H1 (cell line): ENCODE measurements around the gene ARHGEF10L. TPM values are rescaled to one million over a fixed set of nuclear protein-coding genes. Genes with fewer than 3 reads are reported as not detected.

ENCODE experiments used
- CTCF ChIA-PET: fragments of 300-600 bp; sonication (Branson Sonifier 250); formaldehyde crosslinking; loops from one replicate; lab custom pipeline; 2021; ENCODE audit not compliant: partially characterized antibody; lab: Charles Lee
- POLR2A ChIA-PET: fragments of 300-600 bp; sonication (Branson Sonifier 250); formaldehyde crosslinking; loops from one replicate; lab custom pipeline; 2021; ENCODE audit warnings: inconsistent platforms; ENCODE audit not compliant: partially characterized antibody; lab: Charles Lee
- DNase-seq, 2 experiments: peaks; one replicate each; pipeline versions ENCODE4 v3.0.0 to v3.0.0-alpha.2; 2010 to 2022; ENCODE audit warnings: low spot score in 2 of 2, low read depth in 1 of 2, mixed read lengths in 1 of 2
- FAIRE-seq: peaks from 2 replicates; lab custom pipeline; 2011; peaks lifted over from hg19 to GRCh38; lab: Jason Lieb, UNC
- H2AFZ ChIP-seq: 2 replicates; pipeline ENCODE4 v1.8.1; 2012; ENCODE audit warnings: low read length, inconsistent platforms
- H2AK5ac ChIP-seq: 2 replicates; pipeline ENCODE4 v1.6.1; 2013; ENCODE audit warnings: low read depth, low read length
- H2BK120ac ChIP-seq: replicated peaks from 2 replicates; pipeline ENCODE3; 2013; ENCODE audit warnings: low read depth, low read length, inconsistent platforms
- H2BK12ac ChIP-seq: 2 replicates; pipeline ENCODE4 v1.6.1; 2013; ENCODE audit warnings: low read depth, low read length
- H2BK15ac ChIP-seq: 2 replicates; pipeline ENCODE4 v1.6.1; 2013; ENCODE audit warnings: low read length
- H2BK20ac ChIP-seq: 2 replicates; pipeline ENCODE4 v1.6.1; 2013; ENCODE audit warnings: low read length
- H2BK5ac ChIP-seq: 2 replicates; pipeline ENCODE4 v1.6.1; 2013; ENCODE audit warnings: low read depth, low read length
- H3K14ac ChIP-seq: 2 replicates; pipeline ENCODE4 v1.6.1; 2013; ENCODE audit warnings: inconsistent platforms; ENCODE audit not compliant: insufficient read length
- H3K18ac ChIP-seq: 2 replicates; pipeline ENCODE4 v1.6.1; 2013; ENCODE audit warnings: low read length; ENCODE audit errors: extremely low read depth
- H3K23ac ChIP-seq: 2 replicates; pipeline ENCODE4 v1.6.1; 2013; ENCODE audit warnings: inconsistent platforms; ENCODE audit not compliant: insufficient read length
- H3K23me2 ChIP-seq: 2 replicates; pipeline ENCODE4 v1.6.1; 2013; ENCODE audit warnings: low read depth, low read length
- H3K27ac ChIP-seq: 2 replicates; pipeline ENCODE4 v1.6.1; 2011; ENCODE audit warnings: low read depth, low read length, inconsistent platforms
- H3K27me3 ChIP-seq, 4 experiments: replicated peaks in 1 of 4; 1 replicate in 1 of 4; 2 replicates in 3 of 4; pipeline versions ENCODE4 v1.6.1 to v1.8.1; 2011 to 2013; ENCODE audit warnings: low read length in 3 of 4, mild to moderate bottlenecking in 3 of 4, inconsistent platforms in 2 of 4, mixed read lengths in 2 of 4, moderate library complexity in 1 of 4; ENCODE audit not compliant: control insufficient read depth in 3 of 4, insufficient read depth in 3 of 4; ENCODE audit errors: extremely low read depth in 1 of 4
- H3K36me3 ChIP-seq, 4 experiments: 2 replicates each; pipeline versions ENCODE4 v1.6.1 to v1.8.1; 2011 to 2013; ENCODE audit warnings: mild to moderate bottlenecking in 4 of 4, low read length in 3 of 4, moderate library complexity in 2 of 4, control low read depth in 1 of 4, inconsistent platforms in 1 of 4; ENCODE audit not compliant: insufficient read depth in 4 of 4, control insufficient read depth in 2 of 4
- H3K4ac ChIP-seq: replicated peaks from 2 replicates; pipeline ENCODE3; 2013; ENCODE audit warnings: low read length, low read depth, mixed read lengths, inconsistent platforms; ENCODE audit not compliant: insufficient read length
- H3K4me1 ChIP-seq, 4 experiments: replicated peaks in 1 of 4; 1 replicate in 1 of 4; 2 replicates in 3 of 4; pipeline versions ENCODE4 v1.6.1 to v1.8.1; 2011 to 2013; ENCODE audit warnings: low read length in 3 of 4, inconsistent platforms in 2 of 4, mixed read lengths in 1 of 4; ENCODE audit not compliant: insufficient read depth in 4 of 4, control insufficient read depth in 3 of 4
- H3K4me2 ChIP-seq, 2 experiments: 2 replicates each; pipeline versions ENCODE4 v1.6.1 to v1.8.1; 2011 to 2013; ENCODE audit warnings: low read depth in 2 of 2, low read length in 2 of 2, control low read depth in 1 of 2, inconsistent platforms in 1 of 2, mild to moderate bottlenecking in 1 of 2; ENCODE audit not compliant: insufficient read depth in 1 of 2
- H3K4me3 ChIP-seq, 4 experiments: fragments of 200-600, 300-600 bp in 1 of 4; sonication (generic), shearing (Covaris generic), sonication (Bioruptor Twin) in 1 of 4; 2 replicates each; pipeline versions ENCODE4 v1.5.1 to v1.8.1; 2011 to 2016; ENCODE audit warnings: low read length in 4 of 4, low read depth in 3 of 4, control low read depth in 2 of 4, inconsistent platforms in 2 of 4, mild to moderate bottlenecking in 2 of 4, mixed read lengths in 1 of 4, moderate library complexity in 1 of 4; ENCODE audit not compliant: insufficient read depth in 2 of 4; ENCODE audit errors: extremely low read depth in 1 of 4
- H3K56ac ChIP-seq: replicated peaks from 2 replicates; pipeline ENCODE3; 2013; ENCODE audit warnings: low read depth, mild to moderate bottlenecking, mixed read lengths, low read length, inconsistent platforms; ENCODE audit not compliant: insufficient read length
- H3K79me1 ChIP-seq: 2 replicates; pipeline ENCODE4 v1.6.1; 2013; ENCODE audit warnings: low read depth, low read length, control low read depth
- H3K79me2 ChIP-seq, 2 experiments: 2 replicates each; pipeline versions ENCODE4 v1.6.1 to v1.8.1; 2012 to 2013; ENCODE audit warnings: low read length in 2 of 2, mild to moderate bottlenecking in 2 of 2, inconsistent platforms in 1 of 2; ENCODE audit not compliant: insufficient read depth in 2 of 2, control insufficient read depth in 1 of 2
- H3K9ac ChIP-seq, 4 experiments: replicated peaks in 1 of 4; 1 replicate in 1 of 4; 2 replicates in 3 of 4; pipeline versions ENCODE4 v1.6.1 to v1.8.1; 2011 to 2013; ENCODE audit warnings: low read depth in 3 of 4, low read length in 3 of 4, control low read depth in 2 of 4, mild to moderate bottlenecking in 2 of 4, moderate library complexity in 2 of 4, inconsistent platforms in 1 of 4; ENCODE audit errors: extremely low read depth in 1 of 4
- H3K9me3 ChIP-seq, 2 experiments: 2 replicates each; pipeline versions ENCODE4 v1.6.1 to v1.8.1; 2012 to 2013; ENCODE audit warnings: mild to moderate bottlenecking in 2 of 2, moderate library complexity in 2 of 2, control low read depth in 1 of 2, inconsistent platforms in 1 of 2, low read depth in 1 of 2, low read length in 1 of 2, mixed read lengths in 1 of 2; ENCODE audit not compliant: insufficient read depth in 2 of 2
- H4K20me1 ChIP-seq, 2 experiments: replicated peaks in 1 of 2; 2 replicates each; pipeline versions ENCODE3 to v1.8.1; 2011 to 2013; ENCODE audit warnings: inconsistent platforms in 2 of 2, low read length in 2 of 2, mild to moderate bottlenecking in 1 of 2; ENCODE audit not compliant: insufficient read depth in 2 of 2, control insufficient read depth in 1 of 2
- H4K5ac ChIP-seq: 2 replicates; pipeline ENCODE4 v1.6.1; 2013; ENCODE audit warnings: low read length, low read depth, mixed read lengths, inconsistent platforms; ENCODE audit not compliant: insufficient read length
- H4K8ac ChIP-seq: 2 replicates; pipeline ENCODE4 v1.8.0; 2013; ENCODE audit warnings: mild to moderate bottlenecking, moderate library complexity, low read length, inconsistent platforms; ENCODE audit not compliant: insufficient read depth; ENCODE audit errors: extremely low read depth
- H4K91ac ChIP-seq: replicated peaks from 2 replicates; pipeline ENCODE3; 2013; ENCODE audit warnings: low read length, mixed read lengths, inconsistent platforms; ENCODE audit not compliant: insufficient read length
- CBX5 ChIP-seq: fragments of 300-800, 300-1000 bp; sonication (generic); IDR thresholded peaks from 2 replicates; pipeline ENCODE4 v1.7.1; 2016; ENCODE audit warnings: antibody characterized with exemption, low read length, low read depth
- CHD2 ChIP-seq: IDR thresholded peaks from 2 replicates; pipeline ENCODE4 v1.6.1; 2012; ENCODE audit warnings: low read length, improper control_type of control experiment
- E2F6 ChIP-seq: IDR thresholded peaks from 2 replicates; pipeline ENCODE4 v1.6.1; 2012; ENCODE audit warnings: inconsistent platforms
- JUN ChIP-seq: IDR thresholded peaks from 2 replicates; pipeline ENCODE4 v1.6.1; 2011; ENCODE audit warnings: low read depth, mild to moderate bottlenecking, improper control_type of control experiment, low read length
- KDM1A ChIP-seq: fragments of 200-600, 300-600 bp; sonication (generic); IDR thresholded peaks from 2 replicates; pipeline ENCODE4 v1.7.1; 2016; ENCODE audit warnings: mild to moderate bottlenecking, low read length, borderline replicate concordance
- MAX ChIP-seq: IDR thresholded peaks from 2 replicates; pipeline ENCODE4 v1.6.1; 2012; ENCODE audit warnings: inconsistent platforms
- SIX5 ChIP-seq: IDR thresholded peaks from 2 replicates; pipeline ENCODE4 v1.6.1; 2011; ENCODE audit warnings: mild to moderate bottlenecking, low read depth, low read length
- SP1 ChIP-seq: IDR thresholded peaks from 2 replicates; pipeline ENCODE4 v1.6.1; 2011; ENCODE audit warnings: low read depth, low read length
- TAF7 ChIP-seq: optimal IDR thresholded peaks from 2 replicates; pipeline ENCODE3; 2011; ENCODE audit warnings: low read depth, mild to moderate bottlenecking, inconsistent platforms, low read length, moderate library complexity, borderline replicate concordance
- ZNF274 ChIP-seq: IDR thresholded peaks from 2 replicates; pipeline ENCODE4 v1.7.0; 2012; ENCODE audit warnings: low read length, borderline replicate concordance; ENCODE audit errors: extremely low read depth
- WGBS, 2 experiments: shearing (Covaris generic) in 1 of 2; methylation state at CpG; one replicate each; pipeline versions ENCODE4 v1.1.6 to v1.1.7; 2013 to 2015; ENCODE audit warnings: low lambda C conversion rate in 2 of 2, mixed read lengths in 2 of 2, inconsistent platforms in 1 of 2, low coverage in 1 of 2, missing lambda C conversion rate in 1 of 2; ENCODE audit not compliant: insufficient replicate concordance in 2 of 2, insufficient coverage in 1 of 2, insufficient read length in 1 of 2; ENCODE audit errors: extremely low coverage in 1 of 2, missing lambda C conversion rate in 1 of 2; 5-methylcytosine and 5-hydroxymethylcytosine counted together
- polyA plus RNA-seq, 7 experiments: library from polyadenylated mRNA; depleted of rRNA in 3 of 7; stranded (reverse) in 5 of 7; unstranded in 2 of 7; fragments of >200 nt in 5 of 7; fragments of 200-250 nt in 2 of 7; gene quantifications; 1 replicate in 5 of 7; 2 replicates in 1 of 7; 4 replicates in 1 of 7; pipeline versions ENCODE4 v1.2.1 to v1.2.3, GENCODE V29; 2011 to 2013; ENCODE audit warnings: missing spikeins in 2 of 7, mixed read lengths in 2 of 7
- total RNA-seq: library from RNA; stranded (reverse); fragmentation: NEBNext Ultra II Directional; extraction: Animal tissue kit (Norgen Biotek cat#: 25700); gene quantifications from 2 replicates; pipeline ENCODE4 v1.2.1, GENCODE V29; 2021

ARHGEF10L gene
- total and polyA plus RNA-seq, 2 of the 8 experiments (the other 6 are each of a cell fraction or from before 2014, with no cell fraction given) = 33.6 to 39.6 TPM

- ChIA-PET CTCF (interaction anchor here (0.7 to 1.6 kb wide), 7 partner anchors 11 to 132 kb away, joined by 3 read pairs; no protein-coding TSS in a partner anchor), POLR2A (interaction anchor here (0.6 to 0.9 kb wide), 3 partner anchors 20 to 222 kb away, joined by 3 to 4 read pairs (median 4); no protein-coding TSS in a partner anchor)
- H4K91ac ChIP-seq = no peak overlapping the region
- H3K9ac ChIP-seq = no peak overlapping the region
- H2BK5ac ChIP-seq = no peak overlapping the region
- no peaks in the 10 kb centered on the region for H3K36me3 ChIP-seq
- TF ChIP-seq SP1 (no peak), CBX5 (no peak), E2F6 (no peak), CHD2 (no peak), ZNF274 (no peak), MAX (no peak), SIX5 (no peak), TAF7 (no peak), JUN (no peak), KDM1A (no peak)
- H3K9me3 ChIP-seq = no peaks in the 10 kb centered on the region
- no peak overlapping the region for H2AK5ac ChIP-seq
- DNase-seq (no peak), FAIRE-seq (no peak)
- H3K4ac ChIP-seq = no peak overlapping the region
- no peak overlapping the region for H3K23ac ChIP-seq
- H2BK12ac ChIP-seq = no peak overlapping the region
- H3K56ac ChIP-seq = no peak overlapping the region
- no peaks in the 10 kb centered on the region for H4K20me1 ChIP-seq
- no peak overlapping the region for H3K27ac ChIP-seq
- 87% methylated on average over 9 of the region's 11 CpGs; no CpG with 5 or more reads in 1 of the 2 experiments for WGBS, 2 experiments
- no peak overlapping the region for H3K18ac ChIP-seq
- H2AFZ ChIP-seq = no peak overlapping the region
- no peak overlapping the region for H4K5ac ChIP-seq
- no peak overlapping the region for H3K14ac ChIP-seq
- no peak overlapping the region for H2BK120ac ChIP-seq
- H3K4me3 ChIP-seq = no peak overlapping the region
- no peaks in the 10 kb centered on the region for H3K27me3 ChIP-seq
- no peak overlapping the region for H2BK20ac ChIP-seq
- H4K8ac ChIP-seq = no peak overlapping the region
- no peaks in the 10 kb centered on the region for H3K79me2 ChIP-seq
- no peaks in the 10 kb centered on the region for H3K23me2 ChIP-seq
- H3K79me1 ChIP-seq = no peaks in the 10 kb centered on the region
- H2BK15ac ChIP-seq = no peak overlapping the region
- H3K4me2 ChIP-seq = no peak overlapping the region
- H3K4me1 ChIP-seq = peaks cover 0 to 2% (median 0%) of the 10 kb centered on the region in 4 experiments; a peak in 2 of 7 replicates
Measured at GRCh38 chr1:17743008-17743647, 203.6 kb downstream of the ARHGEF10L start.
